C4-2B (cell line): ENCODE results near the gene RELN.

Experiments
- H3K27ac ChIP-seq: fragments of 450-650 bp; 2 replicates; pipeline ENCODE4 v1.5.1; 2017
- CTCF ChIP-seq: fragments of 450-650 bp; conservative IDR thresholded peaks from 2 replicates; pipeline ENCODE4 v1.5.1; 2017; ENCODE audit warnings: mild to moderate bottlenecking
- ZFX ChIP-seq: fragments of 450-650 bp; IDR thresholded peaks from 2 replicates; pipeline ENCODE4 v1.6.1; 2017

Gene RELN

GRCh38 chr7:103866919-103867318 is 122.5 kb downstream of the RELN start:
- H3K27ac ChIP-seq: no peak overlapping the region
- TF ChIP-seq ZFX (no peak), CTCF (no peak)

- H3K27ac ChIP-seq: no peak overlapping the region
- no peak for TF ChIP-seq CTCF
- no peak for TF ChIP-seq ZFX
Measured at GRCh38 chr7:103865442-103865841, 124.0 kb downstream of the RELN start.

GRCh38 chr7:103862302-103863035 is 127.0 kb downstream of the RELN start:
- H3K27ac ChIP-seq: no peak overlapping the region

GRCh38 chr7:103859709-103860108 is 129.7 kb downstream of the RELN start:
- H3K27ac ChIP-seq: no peak overlapping the region
- TF ChIP-seq ZFX (no peak), CTCF (no peak)

More at GRCh38 chr7:103862302-103863035, 127.0 kb downstream of the RELN start:
- TF ChIP-seq ZFX (no peak), CTCF (no peak)

- TF ChIP-seq ZFX: no peak
- no peak; the same call in 1 of the 2 replicates for TF ChIP-seq CTCF
- H3K27ac ChIP-seq: no peak overlapping the region
Measured at GRCh38 chr7:103857435-103857834, 132.0 kb downstream of the RELN start.

- TF ChIP-seq ZFX: no peak
- TF ChIP-seq CTCF: no peak
- H3K27ac ChIP-seq: no peak overlapping the region
Measured at GRCh38 chr7:103856929-103857328, 132.5 kb downstream of the RELN start.

GRCh38 chr7:103855671-103856070 is 133.8 kb downstream of the RELN start:
- no peak overlapping the region for H3K27ac ChIP-seq
- TF ChIP-seq CTCF (no peak), ZFX (no peak)
